PC-3 (cell line): ENCODE data around the gene ADORA1.

Experiments
- EZH2 ChIP-seq: fragments of 300-600 bp; sonication (generic); IDR thresholded peaks from one replicate; pipeline ENCODE4 v1.6.1; 2017; ENCODE audit warnings: antibody characterized with exemption, mild to moderate bottlenecking, low read length; ENCODE audit not compliant: unreplicated experiment
- TF ChIP-seq, protein P1 (sequence below): fragments of 300-600 bp; sonication (generic); conservative IDR thresholded peaks from 2 replicates; pipeline ENCODE4 v1.5.1; 2017; ENCODE audit warnings: antibody characterized with exemption, low read depth, mild to moderate bottlenecking, low read length

DNA sequence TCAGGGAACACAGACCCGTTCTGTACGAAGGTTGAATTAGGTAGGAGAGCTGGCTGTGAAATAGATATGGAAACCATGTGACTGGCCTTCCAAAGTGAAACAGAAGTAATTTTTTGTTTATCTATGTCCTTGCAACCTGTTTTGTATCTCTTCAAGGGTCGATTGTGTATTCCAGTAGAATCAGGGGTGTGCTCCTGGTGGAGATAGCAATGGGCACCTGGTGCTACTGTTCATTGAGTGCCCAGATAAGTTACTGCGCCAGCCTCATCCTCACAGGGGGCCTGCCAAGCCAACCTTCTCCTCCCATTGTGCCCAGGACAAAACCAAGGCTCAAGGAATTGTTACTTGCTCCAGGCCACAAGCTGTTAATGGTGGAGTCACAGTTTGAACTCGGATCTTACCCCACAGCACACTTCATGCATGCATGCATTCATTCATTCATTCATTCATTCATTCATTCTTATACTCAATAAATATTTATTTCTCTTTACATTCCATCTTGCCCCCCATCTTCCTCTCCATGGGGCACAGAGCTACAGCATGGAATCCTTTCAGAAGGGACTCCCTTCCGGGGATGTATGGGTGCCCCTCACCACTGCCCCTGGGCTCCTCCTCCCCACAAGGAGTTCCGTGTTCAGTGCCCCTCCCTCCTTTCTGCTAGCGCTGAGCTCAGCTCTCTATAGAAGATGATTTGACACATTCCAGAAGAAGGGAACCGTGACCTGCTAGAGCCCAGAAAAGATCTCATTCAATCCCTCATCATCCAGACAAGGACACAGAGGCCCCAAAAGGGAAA lies 24.0 kb downstream of the ADORA1 start:
- TF ChIP-seq, protein P1, sequence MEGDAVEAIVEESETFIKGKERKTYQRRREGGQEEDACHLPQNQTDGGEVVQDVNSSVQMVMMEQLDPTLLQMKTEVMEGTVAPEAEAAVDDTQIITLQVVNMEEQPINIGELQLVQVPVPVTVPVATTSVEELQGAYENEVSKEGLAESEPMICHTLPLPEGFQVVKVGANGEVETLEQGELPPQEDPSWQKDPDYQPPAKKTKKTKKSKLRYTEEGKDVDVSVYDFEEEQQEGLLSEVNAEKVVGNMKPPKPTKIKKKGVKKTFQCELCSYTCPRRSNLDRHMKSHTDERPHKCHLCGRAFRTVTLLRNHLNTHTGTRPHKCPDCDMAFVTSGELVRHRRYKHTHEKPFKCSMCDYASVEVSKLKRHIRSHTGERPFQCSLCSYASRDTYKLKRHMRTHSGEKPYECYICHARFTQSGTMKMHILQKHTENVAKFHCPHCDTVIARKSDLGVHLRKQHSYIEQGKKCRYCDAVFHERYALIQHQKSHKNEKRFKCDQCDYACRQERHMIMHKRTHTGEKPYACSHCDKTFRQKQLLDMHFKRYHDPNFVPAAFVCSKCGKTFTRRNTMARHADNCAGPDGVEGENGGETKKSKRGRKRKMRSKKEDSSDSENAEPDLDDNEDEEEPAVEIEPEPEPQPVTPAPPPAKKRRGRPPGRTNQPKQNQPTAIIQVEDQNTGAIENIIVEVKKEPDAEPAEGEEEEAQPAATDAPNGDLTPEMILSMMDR, result no peak
- no peak for TF ChIP-seq EZH2
